Prostate gland (tissue), 2 donors: Measurements from ENCODE around the gene LGI4.

Experiments
- CTCF ChIP-seq, 4 experiments: fragments of 200-600 bp in 2 of 4; fragments of 450-650 bp in 2 of 4; sonication (generic) in 2 of 4; IDR thresholded peaks; 1 replicate in 3 of 4; 2 replicates in 1 of 4; pipeline ENCODE4 v1.5.1; 2016 to 2019; ENCODE audit warnings: antibody characterized with exemption in 4 of 4, mild to moderate bottlenecking in 2 of 4, moderate library complexity in 2 of 4
- POLR2A ChIP-seq: fragments of 450-650 bp; IDR thresholded peaks from one replicate; pipeline ENCODE4 v1.6.1; 2016; ENCODE audit warnings: antibody characterized with exemption, mild to moderate bottlenecking
- POLR2AphosphoS5 ChIP-seq: sonication (generic); formaldehyde crosslinking; IDR thresholded peaks from one replicate; pipeline ENCODE4 v1.6.1; 2017; ENCODE audit warnings: antibody characterized with exemption

- no peak for TF ChIP-seq POLR2A
- no peak for TF ChIP-seq CTCF (IDR thresholded peaks at IDR 0.05)
- TF ChIP-seq POLR2AphosphoS5: no peak
Observed at GRCh38 chr19:35161434-35161743, 26.5 kb upstream of the LGI4 start.
